ENCODE measurements around the gene TTC21B.

TTC21B gene

GRCh38 chr2:165953655-165954606 lies at the start of gene TTC21B:
TTC21B (minus strand) TSS chr2:165953776; CDS start chr2:165953705, 71 bp downstream.
- H3K27ac ChIP-seq (ENCODE audit: low read length), result peak within 1 kb of the TSS; percentile 78
- peak; percentile 77 for TF ChIP-seq CTCF (IDR thresholded peaks at IDR 0.05; ENCODE audit: low read length)
- TF ChIP-seq EZH2phosphoT487 (IDR thresholded peaks at IDR 0.05; ENCODE audit: low read length), result no peak

GRCh38 chr2:166000401-166000800 lies 46.8 kb upstream of the TTC21B start:
- TF ChIP-seq CTCF (IDR thresholded peaks at IDR 0.05; ENCODE audit: low read length), result no peak
- TF ChIP-seq EZH2phosphoT487 (IDR thresholded peaks at IDR 0.05; ENCODE audit: low read length), result no peak
- TF ChIP-seq EZH2 (optimal IDR thresholded peaks at IDR 0.05; ENCODE audit: low read depth, low read length), result no peak
- no peak for DNase-seq
- Histone ChIP-seq H3K4me3 (ENCODE audit: low read length) (no peak overlapping the region), H3K27ac (ENCODE audit: low read length) (no peak overlapping the region), H2AFZ (ENCODE audit: low read length) (no peak overlapping the region), H3K9me2 (replicated peaks; ENCODE audit: insufficient read depth, low read length) (no peaks in the 10 kb centered on the region), H3K4me1 (ENCODE audit: low read length) (no peaks in the 10 kb centered on the region), H3F3A (ENCODE audit: insufficient read depth, low read length) (no peaks in the 10 kb centered on the region), H3K9me3 (replicated peaks; ENCODE audit: insufficient read depth, low read length) (no peaks in the 10 kb centered on the region), H3K79me2 (ENCODE audit: low read length) (no peaks in the 10 kb centered on the region), H3K27me3 (replicated peaks; ENCODE audit: insufficient read depth, low read length) (no peaks in the 10 kb centered on the region), H3K4me2 (ENCODE audit: low read depth, low read length) (no peak overlapping the region), H3K9ac (ENCODE audit: low read length) (no peak overlapping the region), H4K20me1 (ENCODE audit: insufficient read depth, low read length) (no peaks in the 10 kb centered on the region), H3K36me3 (replicated peaks; ENCODE audit: insufficient read depth, low read length) (no peaks in the 10 kb centered on the region)

More at GRCh38 chr2:165953655-165954606, at the start of gene TTC21B:
- H3K79me2 ChIP-seq (ENCODE audit: low read length), result peaks cover 32% of the 10 kb centered on the region
- H3K4me3 ChIP-seq (ENCODE audit: low read length), result peak within 1 kb of the TSS; percentile 75
- H3F3A ChIP-seq (ENCODE audit: insufficient read depth, low read length), result 0 out of 2 replicates have a peak, but pooled peaks cover 5% of the 10 kb centered on the region
- H3K27me3 ChIP-seq (replicated peaks; ENCODE audit: insufficient read depth, low read length), result no peaks in the 10 kb centered on the region
- peak within 1 kb of the TSS; percentile 82 for H3K9ac ChIP-seq (ENCODE audit: low read length)
- H3K36me3 ChIP-seq (replicated peaks; ENCODE audit: insufficient read depth, low read length), result no peaks in the 10 kb centered on the region
- no peaks in the 10 kb centered on the region for H3K9me3 ChIP-seq (replicated peaks; ENCODE audit: insufficient read depth, low read length)
- DNase-seq, result peak; percentile 93
- H3K9me2 ChIP-seq (replicated peaks; ENCODE audit: insufficient read depth, low read length), result no peaks in the 10 kb centered on the region
- H3K4me1 ChIP-seq (ENCODE audit: low read length), result peaks cover 13% of the 10 kb centered on the region
- H3K4me2 ChIP-seq (ENCODE audit: low read depth, low read length), result peak within 1 kb of the TSS; percentile 73
- H2AFZ ChIP-seq (ENCODE audit: low read length), result peak within 1 kb of the TSS; percentile 65
- H4K20me1 ChIP-seq (ENCODE audit: insufficient read depth, low read length), result no peaks in the 10 kb centered on the region

GRCh38 chr2:165990846-165991245 lies 37.3 kb upstream of the TTC21B start:
- Histone ChIP-seq H3K9ac (ENCODE audit: low read length) (no peak overlapping the region), H3K9me2 (replicated peaks; ENCODE audit: insufficient read depth, low read length) (no peaks in the 10 kb centered on the region), H3K9me3 (replicated peaks; ENCODE audit: insufficient read depth, low read length) (no peaks in the 10 kb centered on the region), H3K4me1 (ENCODE audit: low read length) (no peaks in the 10 kb centered on the region), H3K27ac (ENCODE audit: low read length) (no peak overlapping the region), H3K27me3 (replicated peaks; ENCODE audit: insufficient read depth, low read length) (no peaks in the 10 kb centered on the region), H4K20me1 (ENCODE audit: insufficient read depth, low read length) (no peaks in the 10 kb centered on the region), H3F3A (ENCODE audit: insufficient read depth, low read length) (no peaks in the 10 kb centered on the region), H3K4me2 (ENCODE audit: low read depth, low read length) (no peak overlapping the region), H3K36me3 (replicated peaks; ENCODE audit: insufficient read depth, low read length) (no peaks in the 10 kb centered on the region), H3K79me2 (ENCODE audit: low read length) (no peaks in the 10 kb centered on the region), H2AFZ (ENCODE audit: low read length) (no peak overlapping the region), H3K4me3 (ENCODE audit: low read length) (no peak overlapping the region)
- DNase-seq, result no peak
- no peak for TF ChIP-seq EZH2phosphoT487 (IDR thresholded peaks at IDR 0.05; ENCODE audit: low read length)
- TF ChIP-seq CTCF (IDR thresholded peaks at IDR 0.05; ENCODE audit: low read length), result no peak
- TF ChIP-seq EZH2 (optimal IDR thresholded peaks at IDR 0.05; ENCODE audit: low read depth, low read length), result no peak
